Astrocyte (in vitro differentiated cells and primary cell): Measurements from ENCODE around the gene MED22.

Experiments
- CTCF ChIP-seq: IDR thresholded peaks from 2 replicates; pipeline ENCODE4 v1.5.1; 2011; ENCODE audit warnings: low read depth, mild to moderate bottlenecking, inconsistent platforms, low read length, moderate library complexity; ENCODE audit not compliant: insufficient read depth
- EZH2 ChIP-seq: IDR thresholded peaks from 2 replicates; pipeline ENCODE4 v1.6.1; 2012; ENCODE audit warnings: mild to moderate bottlenecking, low read length, inconsistent platforms; ENCODE audit not compliant: insufficient read depth

- TF ChIP-seq CTCF (no peak), EZH2 (no peak)
Observed at GRCh38 chr9:133341369-133342068, 6.4 kb downstream of the MED22 start.
